Glutamatergic neuron (in vitro differentiated cells): ENCODE measurements around the gene KHDRBS1. TPM values are rescaled to one million over a fixed set of nuclear protein-coding genes. Genes with fewer than 3 reads are reported as not detected.
"Not testable (repeated sequence)": the region's sequence is repeated elsewhere in the genome, so short reads cannot be mapped to it uniquely, and the experiment has no call there.

Experiments used
- DNase-seq: peaks from one replicate; pipeline ENCODE4 v3.0.0; 2022
- H3K27ac Mint-ChIP-seq: one replicate; pipeline ENCODE4 v1.8.0; 2020; ENCODE audit warnings: mild to moderate bottlenecking, mixed read lengths, inconsistent platforms; ENCODE audit not compliant: unreplicated experiment
- H3K27me3 Mint-ChIP-seq: one replicate; pipeline ENCODE4 v1.8.0; 2020; ENCODE audit warnings: mild to moderate bottlenecking, moderate library complexity, mixed read lengths, inconsistent platforms; ENCODE audit not compliant: unreplicated experiment
- H3K36me3 Mint-ChIP-seq: one replicate; pipeline ENCODE4 v1.8.0; 2020; ENCODE audit warnings: mild to moderate bottlenecking, mixed read lengths, inconsistent platforms; ENCODE audit not compliant: unreplicated experiment
- H3K4me1 Mint-ChIP-seq: one replicate; pipeline ENCODE4 v1.8.0; 2020; ENCODE audit warnings: mild to moderate bottlenecking, low read depth, mixed read lengths, inconsistent platforms; ENCODE audit not compliant: unreplicated experiment
- H3K4me3 Mint-ChIP-seq: one replicate; pipeline ENCODE4 v1.8.0; 2020; ENCODE audit warnings: mild to moderate bottlenecking, mixed read lengths, inconsistent platforms; ENCODE audit not compliant: unreplicated experiment
- H3K9me3 Mint-ChIP-seq: one replicate; pipeline ENCODE4 v1.8.0; 2020; ENCODE audit warnings: mild to moderate bottlenecking, moderate library complexity, mixed read lengths, inconsistent platforms; ENCODE audit not compliant: unreplicated experiment
- CTCF ChIP-seq: fragments of 200-600 bp; sonication (generic); IDR thresholded peaks from one replicate; pipeline ENCODE4 v1.5.0; 2021; ENCODE audit not compliant: partially characterized antibody, unreplicated experiment
- total RNA-seq: library from RNA; stranded (reverse); fragmentation: NEBNext Ultra II Directional; extraction: Animal tissue kit (Norgen Biotek cat#: 25700); gene quantifications from one replicate; pipeline ENCODE4 v1.2.1, GENCODE V29; 2021; ENCODE audit not compliant: unreplicated experiment

KHDRBS1 gene
- total RNA-seq, 1 donor from 2014 or later = 266 TPM

- peaks cover 11% of the 10 kb centered on the region for H3K9me3 Mint-ChIP-seq
- TF ChIP-seq CTCF = no peak
- H3K36me3 Mint-ChIP-seq = no peaks in the 10 kb centered on the region
- no peak for DNase-seq
- peaks cover 15% of the 10 kb centered on the region for H3K27me3 Mint-ChIP-seq
- no peak overlapping the region for H3K4me3 Mint-ChIP-seq
- no peak overlapping the region for H3K27ac Mint-ChIP-seq
- peaks cover 3% of the 10 kb centered on the region for H3K4me1 Mint-ChIP-seq
Measured at GRCh38 chr1:32010246-32010645, 3.4 kb upstream of the KHDRBS1 start.

GRCh38 chr1:32012709-32013385 is 821 bp upstream of the KHDRBS1 start:
- peak overlapping the region; percentile 97 for H3K4me3 Mint-ChIP-seq
- H3K27ac Mint-ChIP-seq = peak overlapping the region; percentile 97
- H3K36me3 Mint-ChIP-seq = peaks cover 4% of the 10 kb centered on the region

GRCh38 chr1:32014199-32014947 is 705 bp downstream of the KHDRBS1 start:
- peak; percentile 56 for DNase-seq
- Mint-ChIP-seq H3K4me3 (peak overlapping the region; percentile 96), H3K4me1 (peaks cover 12% of the 10 kb centered on the region), H3K27ac (peak overlapping the region; percentile 95), H3K36me3 (peaks cover 4% of the 10 kb centered on the region), H3K27me3 (peaks cover 15% of the 10 kb centered on the region), H3K9me3 (peaks cover 11% of the 10 kb centered on the region)
- TF ChIP-seq CTCF = no peak

More at GRCh38 chr1:32012709-32013385, 821 bp upstream of the KHDRBS1 start:
- TF ChIP-seq CTCF = no peak
- peaks cover 10% of the 10 kb centered on the region for H3K4me1 Mint-ChIP-seq
- DNase-seq = no peak
- peaks cover 11% of the 10 kb centered on the region for H3K9me3 Mint-ChIP-seq
- H3K27me3 Mint-ChIP-seq = peaks cover 13% of the 10 kb centered on the region

GRCh38 chr1:32014948-32015273 is 1.2 kb downstream of the KHDRBS1 start:
- no peak for DNase-seq
- peaks cover 12% of the 10 kb centered on the region for H3K4me1 Mint-ChIP-seq
- TF ChIP-seq CTCF = no peak
- peaks cover 15% of the 10 kb centered on the region for H3K27me3 Mint-ChIP-seq
- peak overlapping the region; percentile 96 for H3K4me3 Mint-ChIP-seq
- H3K27ac Mint-ChIP-seq = peak overlapping the region; percentile 95
- peaks cover 11% of the 10 kb centered on the region for H3K9me3 Mint-ChIP-seq
- H3K36me3 Mint-ChIP-seq = peaks cover 4% of the 10 kb centered on the region

- H3K9me3 Mint-ChIP-seq = no peaks in the 10 kb centered on the region
- H3K4me1 Mint-ChIP-seq = peaks cover 21% of the 10 kb centered on the region
- peak overlapping the region; percentile 49 for H3K4me3 Mint-ChIP-seq
- no peak for DNase-seq
- peaks cover 1% of the 10 kb centered on the region for H3K27me3 Mint-ChIP-seq
- no peak overlapping the region for H3K27ac Mint-ChIP-seq
- peaks cover 3% of the 10 kb centered on the region for H3K36me3 Mint-ChIP-seq
- TF ChIP-seq CTCF = no peak
Measured at GRCh38 chr1:32020339-32020738, 6.7 kb downstream of the KHDRBS1 start.

- H3K4me1 Mint-ChIP-seq = peaks cover 17% of the 10 kb centered on the region
- DNase-seq, H3K36me3 Mint-ChIP-seq, H3K9me3 Mint-ChIP-seq, H3K4me3 Mint-ChIP-seq, H3K27ac Mint-ChIP-seq, H3K27me3 Mint-ChIP-seq: not testable (repeated sequence)
Measured at GRCh38 chr1:32021574-32022018, 7.9 kb downstream of the KHDRBS1 start.
